GM12878 (cell line): ENCODE measurements around the gene MYH10. TPM values are rescaled to one million over a fixed set of nuclear protein-coding genes. Genes with fewer than 3 reads are reported as not detected.
A peak's percentile ranks its signal among the peaks of the same experiment; 100 is the strongest.

ENCODE experiments used
- ATAC-seq: fragments of 200-7000 bp; cut with Tn5 transposase; 3 replicates; pipeline ENCODE4 v1.9.1; 2020; ENCODE audit warnings: mild to moderate bottlenecking, moderate library complexity
- BruUV-seq: library from RNA; stranded (reverse); fragments of 400-500 nt; replicated peaks from 2 replicates; lab custom pipeline; 2021; lab: Mats Ljungman, UMichigan
- CTCF ChIA-PET: fragments of 300-600 bp; sonication (Branson Sonifier 250); formaldehyde crosslinking; extraction: SDS; loops from one replicate; lab custom pipeline; 2021; ENCODE audit warnings: inconsistent platforms; lab: Yijun Ruan, JAX
- POLR2A ChIA-PET: fragments of 350-600 bp; formaldehyde crosslinking; extraction: SDS; loops from one replicate; lab custom pipeline; 2021; ENCODE audit warnings: inconsistent platforms; lab: Charles Lee
- RAD21 ChIA-PET: fragments of 300-600 bp; sonication (Branson Sonifier 250); formaldehyde crosslinking; loops from one replicate; lab custom pipeline; 2023; ENCODE audit warnings: antibody characterized with exemption; ENCODE audit not compliant: unreplicated experiment; lab: Charles Lee
- SMC1A ChIA-PET: fragments of 300-600 bp; sonication (Branson Sonifier 250); formaldehyde crosslinking; loops from one replicate; lab custom pipeline; 2023; ENCODE audit not compliant: unreplicated experiment, uncharacterized antibody; lab: Charles Lee
- DNase-seq: peaks from one replicate; pipeline ENCODE4 v3.0.0-alpha.2; 2011; ENCODE audit warnings: low read depth, low spot score
- FAIRE-seq: peaks from 3 replicates; lab custom pipeline; 2011; peaks lifted over from hg19 to GRCh38; lab: Jason Lieb, UNC
- H2AFZ ChIP-seq: 2 replicates; pipeline ENCODE4 v1.6.0; 2011; ENCODE audit warnings: low read depth, low read length, control low read depth; ENCODE audit not compliant: control insufficient read depth
- H3K27ac ChIP-seq: 2 replicates; pipeline ENCODE4 v1.5.1; 2011; ENCODE audit warnings: control low read depth; ENCODE audit not compliant: control insufficient read depth, insufficient read depth
- H3K27me3 ChIP-seq, 2 experiments: replicated peaks in 1 of 2; 2 replicates each; pipeline versions ENCODE4 v1.6.0 to v1.6.1; 2011; ENCODE audit warnings: low read length in 1 of 2; ENCODE audit not compliant: control insufficient read depth in 2 of 2, insufficient read depth in 2 of 2
- H3K36me3 ChIP-seq, 2 experiments: 2 replicates each; pipeline ENCODE4 v1.5.1; 2011; ENCODE audit warnings: low read length in 1 of 2; ENCODE audit not compliant: control insufficient read depth in 2 of 2, insufficient read depth in 2 of 2
- H3K4me1 ChIP-seq: 2 replicates; pipeline ENCODE4 v1.6.1; 2011; ENCODE audit warnings: mild to moderate bottlenecking, low read length, moderate library complexity, mixed read lengths; ENCODE audit not compliant: control insufficient read depth, insufficient read depth
- H3K4me2 ChIP-seq: 2 replicates; pipeline ENCODE4 v1.6.0; 2011; ENCODE audit warnings: control low read depth; ENCODE audit not compliant: control insufficient read depth, insufficient read depth
- H3K4me3 ChIP-seq: fragments of 200-600 bp; sonication (generic); 2 replicates; pipeline ENCODE4 v1.5.1; 2016
- H3K79me2 ChIP-seq: 2 replicates; pipeline ENCODE4 v1.6.0; 2011; ENCODE audit warnings: low read length; ENCODE audit not compliant: control insufficient read depth, insufficient read depth
- H3K9ac ChIP-seq: 2 replicates; pipeline ENCODE4 v1.8.0; 2011; ENCODE audit warnings: low read length, control low read depth, mixed read lengths; ENCODE audit not compliant: control insufficient read depth, insufficient read depth
- H3K9me3 ChIP-seq: replicated peaks from 3 replicates; pipeline ENCODE4 v1.5.1; 2011; ENCODE audit warnings: mild to moderate bottlenecking, low read length; ENCODE audit not compliant: control insufficient read depth, insufficient read depth
- H4K20me1 ChIP-seq: 2 replicates; pipeline ENCODE4 v1.6.0; 2011; ENCODE audit not compliant: control insufficient read depth, insufficient read depth
- ELK1 ChIP-seq: IDR thresholded peaks from 2 replicates; pipeline ENCODE4 v1.6.1; 2012; ENCODE audit warnings: low read depth, low read length, improper control_type of control experiment
- FOXK2 ChIP-seq: fragments of 450-650 bp; IDR thresholded peaks from 2 replicates; pipeline ENCODE4 v1.6.1; 2017; ENCODE audit warnings: mild to moderate bottlenecking, moderate library complexity
- HCFC1 ChIP-seq: fragments of 150-350 bp; IDR thresholded peaks from 2 replicates; pipeline ENCODE4 v1.6.1; 2014; ENCODE audit warnings: low read length
- HDAC2 ChIP-seq: fragments of 200-600 bp; sonication (generic); IDR thresholded peaks from 2 replicates; pipeline ENCODE4 v1.6.1; 2017
- MEF2B ChIP-seq: fragments of 450-650 bp; IDR thresholded peaks from 2 replicates; pipeline ENCODE4 v1.6.1; 2018; ENCODE audit warnings: mild to moderate bottlenecking, moderate library complexity; ENCODE audit not compliant: partially characterized antibody, poor library complexity, severe bottlenecking
- MTA2 ChIP-seq: fragments of 450-650 bp; IDR thresholded peaks from 2 replicates; pipeline ENCODE4 v1.6.1; 2016; ENCODE audit warnings: low read depth, mild to moderate bottlenecking, moderate library complexity
- NFXL1 ChIP-seq: fragments of 450-650 bp; IDR thresholded peaks from 2 replicates; pipeline ENCODE4 v1.6.1; 2017; ENCODE audit warnings: antibody characterized with exemption, mild to moderate bottlenecking, borderline replicate concordance
- NFYB ChIP-seq: IDR thresholded peaks from 2 replicates; pipeline ENCODE4 v1.6.1; 2011; ENCODE audit warnings: low read depth, mild to moderate bottlenecking, low read length, improper control_type of control experiment, moderate library complexity; ENCODE audit not compliant: insufficient read depth
- NR2F1 ChIP-seq: fragments of 450-650 bp; conservative IDR thresholded peaks from 2 replicates; pipeline ENCODE4 v1.6.1; 2017; ENCODE audit warnings: mild to moderate bottlenecking
- NRF1 ChIP-seq: conservative IDR thresholded peaks from 2 replicates; pipeline ENCODE4 v1.6.1; 2011; ENCODE audit warnings: mild to moderate bottlenecking, low read depth, low read length, improper control_type of control experiment
- TAF1 ChIP-seq: IDR thresholded peaks from 2 replicates; pipeline ENCODE4 v1.6.1; 2011; ENCODE audit warnings: mild to moderate bottlenecking, low read depth, low read length, borderline replicate concordance
- ZBED1 ChIP-seq: IDR thresholded peaks from 2 replicates; pipeline ENCODE4 v1.6.1; 2016; ENCODE audit warnings: borderline replicate concordance
- ZNF384 ChIP-seq: IDR thresholded peaks from 2 replicates; pipeline ENCODE4 v1.6.1; 2012; ENCODE audit warnings: low read depth, mild to moderate bottlenecking, low read length, improper control_type of control experiment, borderline replicate concordance
- ZNF687 ChIP-seq: fragments of 450-650 bp; IDR thresholded peaks from 2 replicates; pipeline ENCODE4 v1.6.1; 2017; ENCODE audit warnings: mild to moderate bottlenecking, moderate library complexity
- WGBS: methylation state at CpG from one replicate; pipeline ENCODE4 v1.1.6; 2016; ENCODE audit warnings: low lambda C conversion rate; ENCODE audit not compliant: insufficient replicate concordance, insufficient coverage; ENCODE audit errors: missing lambda C conversion rate; 5-methylcytosine and 5-hydroxymethylcytosine counted together
- in situ Hi-C: fragments of 300-500 bp; cut with MboI; formaldehyde crosslinking; loops from 9 replicates; pipeline ENCODE4 v1.14.3; 2018; ENCODE audit warnings: mixed read lengths
- intact Hi-C: fragments of 100-400 bp; cut with micrococcal nuclease; formaldehyde crosslinking; loops from one replicate; pipeline ENCODE4 v1.14.2; 2022; ENCODE audit not compliant: unreplicated experiment
- polyA plus RNA-seq, 11 experiments: library from polyadenylated mRNA; depleted of rRNA in 4 of 11; unstranded in 6 of 11; stranded (reverse) in 5 of 11; fragments of >200 nt; fragmentation: Nextera tagmentation in 4 of 11; fragmentation: Illumina TruSeq in 1 of 11; extraction: Ambion mirVana in 4 of 11; extraction: Trizol in 1 of 11; gene quantifications; 1 replicate in 1 of 11; 2 replicates in 10 of 11; pipeline versions ENCODE4 v1.2.1 to v1.2.3, GENCODE V29; 2011 to 2016; ENCODE audit warnings: inconsistent platforms in 2 of 11, missing spikeins in 2 of 11, low read depth in 1 of 11
- total RNA-seq, 4 experiments: library from RNA; depleted of rRNA in 3 of 4; stranded (reverse); fragments of >200 nt in 3 of 4; fragmentation: Illumina TruSeq in 1 of 4; extraction: Trizol in 1 of 4; gene quantifications; 2 replicates each; pipeline versions ENCODE4 v1.2.1 to v1.2.3, GENCODE V29; 2013 to 2021

The MYH10 gene
- total and polyA plus RNA-seq, 10 of the 15 experiments (the other 5 are each of a cell fraction or from before 2014, with no cell fraction given) = 0.33 to 7.1 (median 1.0) TPM

- H3K4me3 ChIP-seq = no peak overlapping the region
- no peak for FAIRE-seq
- POLR2A ChIA-PET = no interaction called here
- no peaks in the 10 kb centered on the region for H3K9me3 ChIP-seq
- H3K9ac ChIP-seq = no peak overlapping the region
- TF ChIP-seq MEF2B (no peak), NFXL1 (no peak), ZBED1 (no peak), FOXK2 (no peak), ELK1 (no peak)
- TF ChIP-seq, all 136 proteins: peak for 0
- RAD21 ChIA-PET = no interaction called here
- no peak for ATAC-seq
- 96% methylated on average over 2 of the region's 2 CpGs for WGBS
- SMC1A ChIA-PET = interaction anchor here (1.2 kb wide), 1 partner anchor 556 kb away, joined by 3 read pairs; no protein-coding TSS in a partner anchor
- H2AFZ ChIP-seq = no peak overlapping the region
- H3K36me3 ChIP-seq = peaks cover 0 to 24% of the 10 kb centered on the region in 2 experiments; a peak in 2 of 4 replicates
- in situ Hi-C loops (no loop called here), intact Hi-C loops (no loop called here)
- no peak overlapping the region for H3K27ac ChIP-seq
- no TSS peak for BruUV-seq
- peaks cover 49% of the 10 kb centered on the region for H3K79me2 ChIP-seq
- CTCF ChIA-PET = no interaction called here
- peaks cover 6% of the 10 kb centered on the region for H3K4me1 ChIP-seq
- 0 out of 2 replicates have a peak, but pooled peaks cover 2% of the 10 kb centered on the region for H4K20me1 ChIP-seq
- no peak overlapping the region for H3K4me2 ChIP-seq
- H3K27me3 ChIP-seq = no peaks in the 10 kb centered on the region
- no peak for DNase-seq
Measured at GRCh38 chr17:8442310-8442709, 188.2 kb downstream of the MYH10 start.

GRCh38 chr17:8441690-8442089, 188.8 kb downstream of the MYH10 start:
- H3K36me3 ChIP-seq = peaks cover 0 to 18% of the 10 kb centered on the region in 2 experiments; a peak in 2 of 4 replicates
- peaks cover 56% of the 10 kb centered on the region for H3K79me2 ChIP-seq
- H3K27ac ChIP-seq = no peak overlapping the region
- peaks cover 6% of the 10 kb centered on the region for H3K4me1 ChIP-seq
- DNase-seq = no peak
- ChIA-PET POLR2A (no interaction called here), SMC1A (interaction anchor here (1.2 kb wide), 1 partner anchor 557 kb away, joined by 3 read pairs; no protein-coding TSS in a partner anchor), CTCF (no interaction called here), RAD21 (no interaction called here)
- H3K27me3 ChIP-seq = no peaks in the 10 kb centered on the region
- H3K4me3 ChIP-seq = peak overlapping the region; percentile 37
- no peak overlapping the region for H2AFZ ChIP-seq
- H4K20me1 ChIP-seq = peaks cover 2% of the 10 kb centered on the region; the same call in 1 of the 2 replicates
- TF ChIP-seq HCFC1 = no peak
- peak; percentile 31; the same call in 1 of the 2 replicates for TF ChIP-seq ZNF384
- TF ChIP-seq TAF1 = no peak
- TF ChIP-seq HDAC2 = no peak
- no peak for TF ChIP-seq MTA2
- TF ChIP-seq NRF1 = no peak
- no peak for TF ChIP-seq ZNF687
- TF ChIP-seq NR2F1 = peak; percentile 61; the same call in 1 of the 2 replicates
- no peak for TF ChIP-seq NFYB
- intact Hi-C loops = no loop called here
- H3K9me3 ChIP-seq = no peaks in the 10 kb centered on the region
- H3K4me2 ChIP-seq = peak overlapping the region; percentile 51
- FAIRE-seq = no peak
- no peak overlapping the region for H3K9ac ChIP-seq
- no TSS peak for BruUV-seq
- in situ Hi-C loops = no loop called here
- 71% methylated on average over 2 of the region's 2 CpGs for WGBS
- ATAC-seq = peak; percentile 46
